H7 (cell line): ENCODE data around the gene NCKIPSD. TPM values are rescaled to one million over a fixed set of nuclear protein-coding genes. Genes with fewer than 3 reads are reported as not detected.
A peak's percentile ranks its signal among the peaks of the same experiment; 100 is the strongest.

ENCODE experiments used
- DNase-seq: peaks from one replicate; pipeline ENCODE4 v3.0.0; 2012
- H3K27me3 ChIP-seq: 2 replicates; pipeline ENCODE4 v1.6.0; 2011; ENCODE audit warnings: mild to moderate bottlenecking, low read length; ENCODE audit not compliant: control insufficient read depth, insufficient read depth
- H3K36me3 ChIP-seq: replicated peaks from 2 replicates; pipeline ENCODE4 v1.5.1; 2011; ENCODE audit warnings: low read length; ENCODE audit not compliant: control insufficient read depth, insufficient read depth
- H3K4me3 ChIP-seq: 2 replicates; pipeline ENCODE4 v1.5.1; 2011; ENCODE audit warnings: low read depth, mild to moderate bottlenecking, control low read depth, low read length, moderate library complexity; ENCODE audit not compliant: insufficient read depth
- total RNA-seq: library from RNA; depleted of rRNA; stranded (reverse); fragments of >200 nt; shearing (Covaris generic); gene quantifications from 2 replicates; pipeline ENCODE4 v1.2.3, GENCODE V29; 2014

NCKIPSD gene
- total RNA-seq, 1 experiment from 2014 or later = 43.8 TPM

- Histone ChIP-seq H3K27me3 (no peaks in the 10 kb centered on the region), H3K36me3 (peaks cover 27% of the 10 kb centered on the region), H3K4me3 (no peak overlapping the region)
- DNase-seq = no peak
Measured at GRCh38 chr3:48708481-48708889, 22.8 kb upstream of the NCKIPSD start.

- Histone ChIP-seq H3K36me3 (peaks cover 22% of the 10 kb centered on the region), H3K4me3 (no peak overlapping the region), H3K27me3 (no peaks in the 10 kb centered on the region)
- no peak for DNase-seq
Measured at GRCh38 chr3:48707157-48707556, 21.4 kb upstream of the NCKIPSD start.

- H3K36me3 ChIP-seq = peaks cover 6% of the 10 kb centered on the region
- H3K4me3 ChIP-seq = no peak overlapping the region
- no peaks in the 10 kb centered on the region for H3K27me3 ChIP-seq
- DNase-seq = no peak
Measured at GRCh38 chr3:48702320-48702920, 16.7 kb upstream of the NCKIPSD start.

GRCh38 chr3:48700731-48701405 lies 15.2 kb upstream of the NCKIPSD start:
- no peak for DNase-seq
- Histone ChIP-seq H3K36me3 (peaks cover 4% of the 10 kb centered on the region), H3K27me3 (no peaks in the 10 kb centered on the region), H3K4me3 (no peak overlapping the region)

GRCh38 chr3:48698891-48699290 lies 13.2 kb upstream of the NCKIPSD start:
- Histone ChIP-seq H3K4me3 (no peak overlapping the region), H3K27me3 (no peaks in the 10 kb centered on the region), H3K36me3 (peaks cover 14% of the 10 kb centered on the region)
- no peak for DNase-seq

- H3K36me3 ChIP-seq = peaks cover 23% of the 10 kb centered on the region
- H3K4me3 ChIP-seq = no peak overlapping the region
- H3K27me3 ChIP-seq = no peaks in the 10 kb centered on the region
- no peak for DNase-seq
Measured at GRCh38 chr3:48697952-48698351, 12.2 kb upstream of the NCKIPSD start.

- Histone ChIP-seq H3K36me3 (peaks cover 35% of the 10 kb centered on the region), H3K4me3 (no peak overlapping the region), H3K27me3 (no peaks in the 10 kb centered on the region)
- DNase-seq = no peak
Measured at GRCh38 chr3:48696601-48697000, 10.9 kb upstream of the NCKIPSD start.

GRCh38 chr3:48696156-48696555 lies 10.4 kb upstream of the NCKIPSD start:
- Histone ChIP-seq H3K27me3 (no peaks in the 10 kb centered on the region), H3K4me3 (no peak overlapping the region), H3K36me3 (peaks cover 35% of the 10 kb centered on the region)
- DNase-seq = no peak

GRCh38 chr3:48695393-48695753 lies 9.7 kb upstream of the NCKIPSD start:
- H3K36me3 ChIP-seq = peaks cover 41% of the 10 kb centered on the region
- H3K27me3 ChIP-seq = no peaks in the 10 kb centered on the region
- peak overlapping the region; percentile 10; the same call in 1 of the 2 replicates for H3K4me3 ChIP-seq
- peak; percentile 92 for DNase-seq

GRCh38 chr3:48694610-48695392 lies 9.1 kb upstream of the NCKIPSD start:
- DNase-seq = peak; percentile 39
- no peaks in the 10 kb centered on the region for H3K27me3 ChIP-seq
- H3K4me3 ChIP-seq = peak overlapping the region; percentile 10; the same call in 1 of the 2 replicates
- peaks cover 43% of the 10 kb centered on the region for H3K36me3 ChIP-seq

GRCh38 chr3:48693826-48694225 lies 8.1 kb upstream of the NCKIPSD start:
- Histone ChIP-seq H3K36me3 (peaks cover 51% of the 10 kb centered on the region), H3K27me3 (no peaks in the 10 kb centered on the region), H3K4me3 (no peak overlapping the region)
- DNase-seq = no peak

GRCh38 chr3:48692551-48692950 lies 6.8 kb upstream of the NCKIPSD start:
- no peak for DNase-seq
- no peak overlapping the region for H3K4me3 ChIP-seq
- peaks cover 60% of the 10 kb centered on the region for H3K36me3 ChIP-seq
- H3K27me3 ChIP-seq = no peaks in the 10 kb centered on the region

GRCh38 chr3:48690846-48691458 lies 5.2 kb upstream of the NCKIPSD start:
- Histone ChIP-seq H3K36me3 (peaks cover 61% of the 10 kb centered on the region), H3K27me3 (no peaks in the 10 kb centered on the region), H3K4me3 (no peak overlapping the region)
- DNase-seq = no peak

- H3K4me3 ChIP-seq = no peak overlapping the region
- H3K36me3 ChIP-seq = peaks cover 55% of the 10 kb centered on the region
- DNase-seq = no peak
Measured at GRCh38 chr3:48689384-48689783, 3.7 kb upstream of the NCKIPSD start.

GRCh38 chr3:48688737-48689075 lies 3.0 kb upstream of the NCKIPSD start:
- Histone ChIP-seq H3K27me3 (no peaks in the 10 kb centered on the region), H3K36me3 (peaks cover 49% of the 10 kb centered on the region), H3K4me3 (no peak overlapping the region)
- no peak for DNase-seq

More at GRCh38 chr3:48689384-48689783, 3.7 kb upstream of the NCKIPSD start:
- H3K27me3 ChIP-seq = no peaks in the 10 kb centered on the region
